NCI-H2196 (cell line): ENCODE data around the gene ITIH6.
A peak's percentile ranks its signal among the peaks of the same experiment; 100 is the strongest.
"Not testable (repeated sequence)": the region's sequence is repeated elsewhere in the genome, so short reads cannot be mapped to it uniquely, and the experiment has no call there.

Experiments used
- DNase-seq: peaks from one replicate; lab custom pipeline; 2025; ENCODE audit not compliant: unreplicated experiment; lab: John Stamatoyannopoulos, UW

Gene ITIH6

DNA sequence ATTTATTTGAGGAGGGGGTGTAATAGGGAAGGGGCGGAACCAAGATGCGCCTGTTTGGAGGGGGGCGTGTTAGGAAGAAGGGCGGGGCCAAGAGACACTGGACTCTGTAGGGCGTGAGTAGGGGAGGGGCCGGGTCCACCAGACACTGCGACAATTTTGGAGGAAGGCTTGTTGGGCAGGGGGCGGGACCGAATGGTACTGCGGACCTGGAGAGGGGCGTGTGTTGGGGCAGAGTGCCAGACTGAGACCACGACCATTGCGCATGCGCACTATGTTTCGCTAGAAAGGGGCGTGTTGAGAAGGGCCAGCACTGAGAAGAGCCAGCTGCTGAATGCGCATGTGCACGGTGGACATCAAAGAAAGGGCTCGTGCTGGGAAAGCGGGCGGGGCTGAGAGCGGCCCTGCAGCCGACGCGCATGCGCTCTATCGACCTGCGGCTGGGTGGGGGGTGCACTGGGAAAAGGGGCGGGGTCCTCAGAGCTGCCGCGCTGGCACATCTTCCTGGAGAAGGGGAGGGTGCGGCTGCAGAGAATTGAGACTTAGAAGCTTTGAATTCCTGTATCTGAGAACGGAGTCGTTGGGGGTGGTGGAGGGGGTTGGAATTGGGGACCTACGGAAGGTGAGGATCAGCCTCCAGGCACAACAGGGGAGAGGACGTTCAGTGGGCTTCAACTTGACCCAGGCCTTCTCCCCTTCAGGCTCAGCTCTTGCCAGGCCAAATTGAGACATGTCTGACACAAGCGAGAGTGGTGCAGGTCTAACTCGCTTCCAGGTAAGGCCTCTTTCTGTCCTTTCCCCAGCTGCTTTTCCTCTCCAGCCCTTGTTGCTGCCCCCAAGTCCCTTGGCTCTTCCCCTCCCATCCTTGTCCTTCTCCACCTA lies 10.8 kb upstream of the ITIH6 start:
- DNase-seq, result peak; percentile 92

DNA sequence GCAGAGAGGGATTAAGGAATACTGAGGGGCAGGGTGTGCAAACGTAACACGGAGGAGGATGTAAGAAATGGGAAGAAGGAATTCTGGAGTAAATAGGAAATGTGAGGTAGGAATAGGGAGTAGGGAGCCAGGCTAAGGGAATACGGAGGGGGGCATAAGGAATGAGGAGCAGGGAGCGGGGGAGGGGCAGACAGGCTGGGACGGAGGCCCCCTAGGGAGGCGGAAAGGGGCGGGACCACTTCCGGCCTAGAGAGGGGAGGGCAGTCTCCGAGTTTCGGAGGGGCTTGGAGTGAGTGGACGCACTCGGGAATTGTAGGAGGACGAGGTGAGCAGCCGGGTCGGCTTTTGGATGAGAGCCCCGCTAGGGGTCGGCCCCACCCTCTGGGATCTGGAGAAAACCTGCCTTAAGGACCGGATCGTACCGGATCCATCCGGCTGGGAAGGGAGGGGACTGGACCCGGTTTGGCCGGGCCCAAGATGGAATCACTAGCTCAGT lies 10.1 kb upstream of the ITIH6 start:
- DNase-seq, result peak; percentile 75

DNA sequence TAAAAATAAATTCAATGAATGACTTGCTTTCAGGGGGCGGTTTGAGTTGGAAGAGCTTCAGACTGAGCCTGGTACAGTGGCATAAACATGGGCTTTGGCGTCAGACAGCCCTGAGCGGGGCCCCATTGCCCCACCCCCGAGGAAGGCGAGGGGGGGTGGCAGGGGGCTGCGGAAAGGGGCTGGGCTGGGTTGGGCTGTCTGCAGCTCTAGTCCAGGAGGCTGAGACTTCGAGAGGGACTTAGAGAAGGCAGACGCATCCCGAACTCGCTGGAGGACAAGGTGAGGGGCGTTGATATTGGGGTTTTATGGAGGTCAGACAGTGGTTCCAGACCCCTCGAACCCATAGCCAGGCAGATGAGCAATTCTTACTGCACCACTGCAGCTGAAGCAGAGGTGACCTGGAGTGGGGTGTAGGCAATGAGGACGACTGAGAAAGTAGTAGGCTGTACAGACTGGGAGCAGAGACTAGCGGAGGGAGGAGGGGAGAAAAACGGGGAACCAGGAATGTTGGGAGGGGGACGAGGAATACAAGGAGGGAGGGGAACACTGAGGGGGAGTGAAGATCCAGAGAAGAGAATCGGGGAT lies 9.6 kb upstream of the ITIH6 start, which contains the start of gene MAGED2:
Gene MAGED2 (plus strand): TSS at position 222 of the 585 bp plus-strand sequence. CDS start 1,587 bp downstream, outside the sequence.
- DNase-seq, result no peak

DNA sequence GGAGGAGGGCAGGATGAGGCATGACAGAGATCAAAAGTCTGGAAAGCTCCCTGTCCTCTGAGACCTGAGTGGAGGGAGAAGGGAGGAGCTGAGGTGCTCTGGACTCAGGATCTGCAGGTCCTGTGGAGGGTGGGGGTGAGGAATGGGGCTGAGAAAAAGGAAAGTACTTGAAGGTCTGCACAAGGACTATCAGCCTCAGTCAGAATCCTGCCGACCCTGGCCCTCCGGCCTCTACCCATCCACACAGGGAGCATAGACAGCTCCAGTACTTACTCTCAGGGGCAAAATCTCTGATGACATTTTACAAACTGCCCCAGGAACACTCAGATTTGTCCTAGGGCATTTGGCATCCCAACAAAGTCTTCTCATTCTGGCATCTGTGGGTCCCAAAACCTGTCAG lies 991 bp upstream of the ITIH6 start:
- no peak for DNase-seq

DNA sequence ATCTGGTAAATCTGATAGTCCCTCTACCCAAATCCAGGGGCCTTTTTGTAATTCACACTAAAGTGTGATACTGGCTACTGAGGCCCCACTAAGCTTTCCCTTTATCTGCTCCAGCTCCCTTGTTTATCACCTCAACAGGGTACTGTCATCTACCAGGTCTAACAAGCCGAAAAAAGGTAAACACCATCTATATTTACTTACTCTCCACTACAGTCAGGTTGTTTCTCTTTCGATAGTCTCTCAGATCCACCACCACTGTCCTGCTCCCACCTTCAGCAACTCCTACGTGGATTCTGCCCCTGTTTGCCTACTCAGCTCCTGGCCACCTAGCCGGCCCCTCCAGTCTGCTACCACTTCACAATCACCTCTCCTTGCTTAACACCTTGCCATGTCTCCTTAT lies 3.3 kb downstream of the ITIH6 start:
- no peak for DNase-seq

DNA sequence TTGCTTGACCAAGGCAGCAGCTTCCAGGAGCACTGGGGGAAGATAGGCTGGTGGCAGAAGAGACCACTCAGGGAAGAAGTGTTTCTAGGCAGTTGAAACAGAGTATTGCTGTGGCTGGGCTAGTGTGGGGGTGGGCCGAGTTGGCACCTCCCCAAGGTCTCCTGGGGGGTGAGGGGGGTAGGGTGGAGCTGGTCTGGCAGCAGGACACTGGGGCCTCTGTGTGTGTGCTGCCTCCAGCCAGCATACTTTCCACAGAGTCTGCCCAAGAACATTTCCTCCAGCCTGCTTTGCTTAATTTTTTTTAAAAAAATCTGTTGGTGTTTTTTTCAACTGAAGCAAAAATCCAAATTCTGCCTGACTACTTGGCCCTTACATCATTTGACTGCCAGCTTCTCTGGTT lies 4.0 kb downstream of the ITIH6 start:
- no peak for DNase-seq

DNA sequence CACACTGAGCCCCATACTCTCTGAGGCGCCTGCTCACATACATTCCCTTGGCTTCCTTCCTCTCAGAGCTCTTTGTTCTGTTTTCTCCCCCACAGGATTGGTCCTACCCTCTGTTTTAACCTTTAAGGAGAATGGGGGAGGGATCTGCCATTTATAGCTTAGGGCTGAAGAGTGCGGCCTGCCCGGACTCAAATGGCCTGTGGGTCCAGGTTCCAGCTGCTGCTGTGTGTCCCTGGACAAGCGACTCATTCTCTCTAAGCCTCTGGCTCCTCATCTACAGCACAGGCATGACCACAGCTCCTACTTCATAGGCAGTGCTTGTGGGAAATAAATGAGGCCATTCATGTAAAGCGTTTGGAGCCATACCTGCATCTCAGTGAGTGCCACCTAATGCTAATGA lies 8.7 kb downstream of the ITIH6 start:
- DNase-seq, result not testable (repeated sequence)

DNA sequence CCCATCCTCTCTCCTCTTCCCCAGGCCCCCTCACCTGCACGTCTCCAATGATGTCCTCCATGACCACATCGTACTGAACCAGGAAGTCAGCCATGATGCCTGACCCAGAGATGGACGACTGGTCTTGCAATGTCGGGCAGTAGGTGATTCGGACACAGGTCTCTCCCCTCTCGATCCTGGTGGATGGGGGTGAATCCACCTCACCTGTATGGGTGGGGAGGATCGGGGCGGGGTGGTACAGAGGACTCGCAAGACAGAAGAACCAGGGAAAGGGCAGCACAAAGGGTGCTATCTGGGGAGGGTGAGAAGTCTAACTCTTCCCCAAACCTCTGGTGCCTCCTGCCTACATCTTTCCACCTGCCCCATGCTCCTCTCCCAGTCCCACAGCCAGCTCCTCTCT lies 9.6 kb downstream of the ITIH6 start:
- DNase-seq, result no peak

DNA sequence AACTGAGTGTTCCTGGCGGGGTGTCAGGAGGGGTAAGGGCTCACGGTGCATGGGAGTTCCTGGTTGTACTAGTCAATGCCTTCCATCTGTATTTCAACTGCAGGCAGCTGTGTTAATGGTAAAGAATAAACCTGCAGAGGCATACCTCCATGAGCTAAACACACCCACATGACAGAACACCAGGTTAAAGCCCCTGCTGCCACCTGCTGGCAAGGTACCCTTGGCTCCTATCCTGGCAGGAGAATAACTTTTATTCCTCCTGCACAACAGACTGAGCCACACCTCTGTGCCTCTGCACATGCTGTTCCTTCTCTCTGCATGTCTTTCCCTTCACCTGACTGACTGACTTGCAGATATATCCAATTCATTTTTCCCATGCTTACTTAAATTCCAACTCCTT lies 11.1 kb downstream of the ITIH6 start:
- DNase-seq, result no peak

DNA sequence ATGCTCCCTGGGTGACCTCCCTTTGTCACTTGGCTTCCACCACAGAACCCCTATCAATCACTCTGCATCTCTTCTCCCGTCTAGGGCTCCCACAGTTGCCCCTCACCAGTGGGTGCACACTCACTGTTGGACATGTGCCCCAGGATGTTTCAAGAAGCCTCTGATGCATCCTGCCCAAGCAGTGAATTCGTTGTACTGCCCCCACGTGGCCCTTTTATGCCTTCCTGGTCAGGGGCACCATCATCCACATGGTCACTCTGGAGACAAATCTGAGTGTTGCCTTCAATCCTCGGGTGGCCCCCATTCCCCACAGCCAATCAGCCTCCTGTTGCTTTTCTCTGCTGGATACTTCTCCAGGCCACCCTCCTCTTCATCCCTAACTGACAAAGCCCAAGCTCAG lies 12.2 kb downstream of the ITIH6 start:
- DNase-seq, result no peak

DNA sequence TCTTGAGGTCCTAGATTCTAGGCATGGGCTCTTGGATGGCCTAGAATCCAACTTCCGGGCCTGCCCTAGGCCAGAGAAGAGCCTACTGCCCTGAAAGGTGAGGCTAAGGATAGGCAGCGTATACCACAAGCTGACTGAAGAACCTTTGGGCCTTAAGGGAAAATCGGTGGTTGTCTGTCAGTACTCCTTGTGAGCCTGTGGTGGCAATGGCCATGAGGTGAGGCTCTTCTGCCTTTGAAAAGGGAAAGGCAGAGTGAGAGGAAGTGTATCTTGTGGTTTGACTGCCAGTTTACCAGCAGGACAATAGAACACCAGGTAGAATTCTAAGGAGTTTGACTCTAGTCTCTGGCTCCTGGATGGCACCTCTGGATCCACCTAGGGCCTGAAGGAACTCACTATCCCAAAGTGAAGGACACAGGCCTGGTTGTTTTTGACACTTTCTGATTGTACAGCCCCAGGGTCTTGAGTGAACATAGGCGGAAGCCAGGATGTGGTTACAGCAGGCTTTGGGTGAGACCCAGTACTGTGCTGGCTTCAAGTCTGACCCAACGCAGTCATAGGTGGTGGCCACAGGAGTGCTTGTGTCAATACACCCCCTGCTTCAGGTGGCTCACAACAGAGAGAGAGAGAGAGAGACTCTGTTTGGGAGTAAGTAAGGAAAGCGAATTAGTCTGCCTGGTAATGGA lies 20.9 kb downstream of the ITIH6 start:
- DNase-seq, result no peak

DNA sequence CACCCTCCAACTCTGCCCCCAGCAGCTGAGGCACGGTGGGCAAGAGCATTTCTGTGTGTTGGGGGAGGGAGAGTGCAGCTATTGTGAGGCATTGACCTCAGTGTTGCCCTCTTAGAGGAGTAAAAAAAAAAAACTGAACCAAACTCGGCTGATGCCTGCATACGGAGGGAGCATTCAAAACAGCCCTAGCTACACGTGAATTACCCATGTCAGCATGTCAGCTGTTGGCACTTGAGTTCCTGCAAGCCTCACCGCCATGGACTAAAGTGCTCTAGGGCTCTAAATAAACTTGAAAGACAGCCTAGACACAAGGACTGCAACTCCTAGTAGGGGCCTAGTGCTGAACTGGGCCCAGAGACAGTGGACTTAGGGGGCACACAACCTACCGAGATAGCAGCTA lies 22.0 kb downstream of the ITIH6 start:
- no peak for DNase-seq

DNA sequence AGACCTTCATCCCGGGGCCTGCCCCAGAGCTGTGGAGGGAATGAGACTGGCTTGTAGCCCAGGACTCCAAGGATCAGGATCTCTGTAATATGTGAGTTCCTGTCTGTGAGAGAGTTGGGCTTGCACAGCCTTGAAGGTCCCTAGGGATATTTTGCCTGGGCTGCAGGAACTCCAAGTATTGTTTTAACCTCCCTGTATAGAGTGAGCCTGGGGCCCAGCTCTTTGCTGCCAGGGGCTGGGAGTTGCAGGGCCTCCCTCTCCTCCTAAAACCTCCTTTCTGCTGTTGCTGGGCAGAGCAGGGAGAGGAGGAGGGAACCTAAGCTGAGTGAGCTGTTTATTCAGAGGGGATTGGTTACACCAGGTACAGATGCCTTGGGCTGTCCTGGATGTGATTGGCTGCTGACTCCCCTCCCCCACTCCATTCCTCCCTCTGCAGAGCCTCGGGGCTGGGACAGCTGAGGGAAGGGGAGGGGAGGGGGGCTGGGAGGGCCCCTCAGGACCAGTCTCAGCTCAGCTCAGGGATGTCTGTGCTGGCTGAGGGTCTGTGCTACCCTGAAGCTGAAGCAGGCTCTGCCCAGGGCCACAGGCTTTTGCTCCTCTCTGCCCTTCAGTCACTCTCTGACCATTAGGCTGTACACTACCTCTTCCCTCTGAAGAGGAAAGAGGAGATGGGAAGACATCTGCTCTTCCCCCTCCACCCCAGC lies 23.5 kb downstream of the ITIH6 start:
- peak; percentile 25 for DNase-seq

DNA sequence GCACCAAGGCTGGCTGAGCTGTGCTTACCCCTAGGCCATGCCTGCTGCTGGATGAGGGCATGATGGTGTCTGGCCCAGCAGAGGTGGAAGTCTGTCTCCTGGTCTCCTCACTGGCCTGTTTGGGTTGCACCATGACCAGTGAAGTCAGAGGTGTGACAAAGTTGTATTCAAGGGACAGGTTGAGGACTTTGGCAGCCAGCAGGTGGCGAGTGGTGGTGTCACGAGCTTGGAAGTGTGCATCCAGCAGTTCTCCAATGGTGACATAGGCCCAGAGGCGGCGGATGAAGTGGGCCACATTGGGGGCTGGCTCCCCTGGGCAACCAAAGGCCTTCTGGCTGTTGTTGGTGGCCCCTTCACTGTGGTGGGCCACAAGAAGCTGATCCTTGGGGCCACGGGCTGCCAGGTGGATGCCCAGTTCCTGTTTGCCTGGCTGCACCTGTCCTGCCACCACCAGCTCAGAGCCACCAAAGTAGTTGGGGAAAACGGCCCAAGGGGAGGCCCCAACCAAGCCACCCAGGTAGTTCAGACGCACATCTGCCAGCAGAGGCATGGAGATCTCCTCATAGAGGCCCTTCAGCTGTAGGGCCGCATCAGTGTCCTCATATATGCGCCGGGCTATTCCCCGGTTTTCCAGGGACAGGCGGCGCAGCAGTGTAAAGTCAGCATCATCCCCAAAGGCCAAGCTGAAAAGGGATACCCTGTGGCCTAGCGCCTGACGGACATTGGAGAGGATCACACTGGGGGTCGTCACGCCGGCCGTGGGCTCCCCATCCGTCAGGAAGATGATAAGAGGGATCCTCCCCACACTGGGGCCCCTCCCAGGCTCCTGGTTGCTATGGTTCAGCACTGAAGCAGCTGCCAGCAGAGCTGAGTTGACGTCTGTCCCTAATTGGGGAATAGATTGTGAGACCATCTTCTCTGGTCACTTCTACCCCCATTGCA lies 39.7 kb downstream of the ITIH6 start:
- DNase-seq, result no peak

DNA sequence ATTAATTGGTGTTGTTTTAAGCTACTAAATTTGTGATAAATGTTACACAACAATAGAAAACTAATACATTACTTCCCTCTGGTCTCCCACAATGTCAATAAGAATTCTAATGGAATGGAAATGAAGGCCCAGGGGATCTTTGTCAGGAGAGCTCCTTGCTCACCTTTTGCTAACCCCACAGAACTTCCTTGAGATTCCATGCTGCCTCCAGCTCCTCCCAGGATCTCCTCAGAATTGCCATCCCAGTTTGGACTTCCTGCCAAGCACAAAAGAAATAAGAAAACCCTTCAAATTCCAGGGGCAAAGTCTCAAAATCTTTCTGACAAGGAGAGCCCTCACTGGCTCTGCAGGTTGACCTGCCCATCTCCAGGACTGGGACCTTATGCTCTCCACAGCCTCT lies 43.2 kb downstream of the ITIH6 start:
- no peak for DNase-seq

DNA sequence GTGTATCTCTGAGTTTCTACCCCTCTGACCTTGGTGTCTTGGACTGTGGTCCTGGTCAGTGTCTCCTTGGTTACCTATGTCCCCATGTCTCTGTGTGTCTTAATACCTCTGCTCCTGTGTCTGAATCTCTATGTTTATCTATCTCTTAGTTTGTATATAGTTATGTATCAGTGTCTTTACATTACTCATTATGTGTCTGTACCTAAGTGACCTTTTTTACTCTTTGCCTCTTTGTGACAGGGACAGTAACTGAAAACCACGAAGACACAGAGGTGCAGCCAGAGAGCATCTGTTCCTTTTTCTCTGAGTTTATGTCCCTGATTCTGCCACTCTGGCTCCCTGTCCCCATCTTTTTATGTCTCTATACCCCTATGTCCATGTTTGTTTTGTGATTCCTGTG lies 49.4 kb downstream of the ITIH6 start:
- DNase-seq, result no peak

DNA sequence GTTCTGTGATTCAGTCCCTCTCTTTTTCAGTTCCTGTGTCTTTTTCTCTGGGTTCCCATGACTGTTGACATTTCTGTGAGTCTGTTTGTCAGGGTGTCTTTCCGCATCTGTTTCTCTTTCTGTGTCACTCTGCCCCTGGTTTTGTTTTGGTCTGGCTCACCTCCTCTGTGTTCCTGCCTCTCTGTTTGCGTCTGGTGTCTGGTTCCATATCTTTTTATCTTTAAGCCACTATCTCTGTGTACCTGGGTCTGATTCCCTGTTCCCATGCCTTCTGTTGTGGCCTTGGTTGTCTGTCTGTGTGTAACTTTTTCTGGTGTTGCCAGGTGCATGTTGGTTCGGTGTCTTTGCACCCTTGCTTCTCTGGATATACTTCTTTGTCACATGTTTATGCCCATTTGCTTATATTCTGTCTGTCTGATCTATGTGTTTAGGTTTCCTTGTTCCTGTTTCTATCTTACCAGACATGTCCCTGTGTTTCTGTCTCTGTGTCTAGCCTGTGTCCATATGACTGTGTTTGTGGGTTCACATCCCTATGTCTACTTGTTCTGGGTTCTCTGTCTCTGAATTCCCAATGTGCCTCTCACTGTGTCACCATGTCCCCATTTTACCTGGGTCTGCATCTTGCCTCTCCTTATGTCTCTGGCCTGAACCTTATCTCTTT lies 50.2 kb downstream of the ITIH6 start:
- no peak for DNase-seq

DNA sequence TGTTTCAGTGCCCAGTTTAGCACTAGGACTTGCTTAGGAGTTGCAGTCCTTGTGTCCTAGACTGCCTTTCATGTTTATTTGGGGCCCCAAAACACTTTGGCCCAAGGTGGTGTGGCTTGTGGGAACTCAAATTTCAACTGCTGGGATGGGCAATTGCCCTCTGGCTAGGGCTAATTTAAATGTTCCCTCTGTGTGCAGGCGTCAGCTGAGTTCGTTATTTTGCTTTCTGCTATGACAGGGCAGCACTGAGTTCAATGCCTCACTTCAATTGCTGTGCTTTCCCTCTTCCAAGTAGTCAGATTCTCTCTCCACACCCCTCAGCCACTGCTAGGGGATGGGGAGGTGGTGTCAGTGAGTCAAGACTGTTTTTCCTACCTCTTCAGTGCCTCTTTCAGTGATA lies 51.1 kb downstream of the ITIH6 start:
- no peak for DNase-seq

DNA sequence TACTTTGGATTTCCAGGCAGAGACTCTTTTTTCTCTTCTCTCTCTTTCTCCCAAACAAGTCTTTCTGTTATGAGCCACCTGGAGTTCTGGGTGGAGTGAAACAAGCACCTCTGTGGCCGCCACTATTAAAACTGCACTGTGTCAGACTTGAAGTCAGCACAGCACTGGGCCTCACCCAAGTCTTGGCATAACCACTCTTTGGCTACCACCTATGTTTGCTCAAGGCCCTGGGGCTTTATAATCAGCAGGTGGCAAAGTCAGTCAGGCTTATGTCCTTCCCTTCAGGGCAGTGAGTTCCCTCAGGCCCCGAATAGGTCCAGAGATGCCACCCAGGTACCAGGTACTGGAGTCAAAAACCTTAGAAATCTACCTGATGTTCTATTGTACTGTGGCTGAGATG lies 52.4 kb downstream of the ITIH6 start:
- DNase-seq, result no peak

DNA sequence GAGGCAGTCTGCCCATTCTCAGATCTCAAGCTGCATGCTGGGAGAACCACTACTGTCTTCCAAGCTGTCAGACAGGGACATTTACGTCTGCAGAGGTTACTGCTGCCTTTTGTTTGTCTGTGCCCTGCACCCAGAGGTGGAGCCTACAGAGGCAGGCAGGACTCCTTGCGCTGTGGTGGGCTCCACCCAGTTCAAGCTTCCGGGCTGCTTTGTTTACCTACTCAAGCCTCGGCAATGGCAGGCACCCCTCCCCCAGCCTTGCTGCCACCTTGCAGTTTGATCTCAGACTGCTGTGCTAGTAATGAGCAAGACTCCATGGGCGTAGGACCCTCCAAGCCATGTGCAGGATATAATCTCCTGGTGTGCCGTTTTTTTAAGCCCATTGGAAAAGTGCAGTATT lies 59.5 kb downstream of the ITIH6 start:
- not testable (repeated sequence) for DNase-seq
